GM18520 (cell line): ENCODE data around the gene USP27X.

Source experiments
- ATAC-seq: cut with Tn5 transposase; IDR thresholded peaks from one replicate; pipeline ENCODE4 v1.9.1; 2021; ENCODE audit not compliant: unreplicated experiment

Gene USP27X

DNA sequence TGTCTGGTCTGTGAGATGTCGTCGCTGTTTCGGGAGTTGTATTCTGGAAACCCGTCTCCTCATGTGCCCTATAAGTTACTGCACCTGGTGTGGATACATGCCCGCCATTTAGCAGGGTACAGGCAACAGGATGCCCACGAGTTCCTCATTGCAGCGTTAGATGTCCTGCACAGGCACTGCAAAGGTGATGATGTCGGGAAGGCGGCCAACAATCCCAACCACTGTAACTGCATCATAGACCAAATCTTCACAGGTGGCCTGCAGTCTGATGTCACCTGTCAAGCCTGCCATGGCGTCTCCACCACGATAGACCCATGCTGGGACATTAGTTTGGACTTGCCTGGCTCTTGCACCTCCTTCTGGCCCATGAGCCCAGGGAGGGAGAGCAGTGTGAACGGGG is 1.4 kb downstream of the USP27X start:
- no peak for ATAC-seq

DNA sequence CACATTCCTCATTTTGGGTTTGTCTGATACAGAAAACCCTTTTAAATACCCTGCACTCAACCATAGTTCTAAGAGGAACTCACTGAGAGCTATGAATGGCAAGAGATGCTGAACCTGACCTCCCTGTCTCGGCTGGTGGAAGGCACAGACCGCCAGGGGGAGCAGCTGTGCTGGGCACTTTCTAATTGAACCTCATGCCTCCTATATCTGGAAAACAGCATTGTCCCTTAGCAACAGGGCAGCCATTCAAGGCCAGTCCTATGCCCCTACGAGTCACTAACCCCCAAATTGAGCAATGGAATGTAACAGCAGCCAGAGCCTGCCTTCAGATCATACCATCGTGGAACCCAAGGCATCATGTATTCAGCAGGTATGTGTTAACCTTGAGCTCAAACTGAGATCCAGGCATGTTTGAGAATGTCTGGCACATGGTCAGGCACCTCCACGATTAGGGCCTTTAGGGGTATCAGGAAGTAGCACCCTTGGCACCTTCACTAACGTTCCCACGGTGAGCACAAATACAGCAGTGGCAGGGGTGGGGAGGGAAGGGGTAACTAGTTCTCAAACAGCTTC is 5.1 kb downstream of the USP27X start:
- no peak for ATAC-seq

DNA sequence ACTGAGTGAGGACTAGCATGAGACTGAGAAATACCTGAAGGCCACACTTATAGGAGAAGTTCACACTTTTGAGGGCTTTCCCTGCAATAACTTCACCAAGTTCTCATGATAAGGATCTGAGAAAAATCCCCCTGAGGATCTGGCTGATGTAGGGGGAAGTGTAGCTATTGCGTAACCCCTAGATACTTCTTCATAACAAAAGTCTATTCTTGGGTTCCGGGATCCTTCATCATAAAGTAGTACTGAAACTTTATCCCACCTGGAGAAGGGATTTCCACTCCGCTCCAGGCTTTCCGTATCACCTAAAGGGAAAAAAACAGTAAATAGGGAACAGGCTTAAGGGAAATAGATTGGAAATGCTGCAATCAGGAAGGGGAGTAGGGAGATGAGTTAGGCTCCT is 13.3 kb downstream of the USP27X start:
- ATAC-seq, result no peak

DNA sequence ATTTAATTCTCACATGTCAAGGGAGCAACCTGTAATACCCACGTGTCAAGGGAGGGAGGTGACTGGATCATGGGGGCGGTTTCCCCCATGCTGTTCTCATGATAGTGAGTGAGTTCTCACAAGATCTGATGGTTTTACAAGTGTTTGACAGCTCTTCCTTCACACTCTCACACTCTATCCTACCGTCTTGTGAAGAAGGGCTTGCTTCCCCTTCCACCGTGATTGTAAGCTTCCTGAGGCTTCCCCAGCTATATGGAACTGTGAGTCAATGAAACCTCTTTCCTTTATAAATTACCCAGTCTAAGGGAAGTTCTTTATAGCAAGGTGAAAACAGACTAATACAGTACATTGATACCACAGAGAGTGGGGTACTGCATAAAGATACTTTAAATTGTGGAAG is 17.7 kb downstream of the USP27X start:
- ATAC-seq, result no peak

DNA sequence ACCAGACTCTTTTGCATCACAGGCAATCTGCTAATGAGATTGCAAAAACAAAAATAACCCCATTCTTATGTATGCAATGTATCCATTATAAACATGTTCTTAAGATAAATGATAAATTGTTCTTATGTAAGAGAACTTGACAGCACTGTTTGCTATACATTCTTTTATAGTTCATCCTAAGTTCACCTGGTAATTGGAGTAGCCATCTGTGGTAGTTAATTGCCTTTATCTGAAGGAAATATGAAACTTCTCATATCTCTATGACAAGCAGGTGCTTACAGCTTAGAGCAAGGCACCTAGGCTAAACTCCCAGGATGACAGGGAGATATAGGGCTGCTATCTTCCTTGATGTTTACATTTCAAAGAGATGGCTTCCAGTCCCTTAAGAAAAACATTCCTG is 21.8 kb downstream of the USP27X start:
- no peak for ATAC-seq

DNA sequence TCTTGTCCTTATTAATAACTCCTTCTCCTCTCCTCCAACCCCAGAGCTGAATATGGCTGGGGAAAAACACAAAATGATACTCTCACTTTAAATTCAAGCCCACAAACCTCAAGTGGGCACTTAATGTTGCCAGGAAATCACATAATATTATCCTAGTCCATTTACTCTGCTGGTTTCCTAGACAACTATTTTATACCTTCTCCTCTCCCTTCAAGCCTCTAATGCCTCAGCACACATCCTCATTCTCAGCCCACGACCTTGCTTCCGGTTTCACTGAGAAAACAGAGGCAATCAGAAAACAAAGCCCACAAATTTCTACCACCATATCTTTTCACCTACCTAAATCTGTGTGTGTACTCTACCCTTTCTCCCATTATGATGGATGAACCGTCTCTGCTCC is 31.1 kb downstream of the USP27X start:
- ATAC-seq, result no peak

DNA sequence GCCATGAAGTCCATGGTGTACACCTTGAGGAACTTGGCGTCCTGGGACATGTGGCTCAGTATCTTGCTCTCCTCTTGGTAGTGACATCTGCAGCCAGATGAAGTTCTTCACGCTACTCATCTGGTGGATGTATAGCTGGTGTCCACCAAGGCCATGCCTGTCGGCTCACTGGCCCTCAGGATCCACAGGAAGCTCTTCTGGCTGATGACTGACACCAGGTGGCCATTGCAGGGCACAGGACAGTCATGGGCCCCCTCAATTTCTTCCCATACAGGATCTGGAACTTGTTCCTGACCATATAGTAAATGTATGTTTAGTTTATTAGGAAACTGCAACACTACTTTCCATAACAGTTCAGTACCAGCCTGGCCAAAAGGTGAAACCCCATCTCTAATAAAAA is 32.8 kb downstream of the USP27X start:
- no peak for ATAC-seq

DNA sequence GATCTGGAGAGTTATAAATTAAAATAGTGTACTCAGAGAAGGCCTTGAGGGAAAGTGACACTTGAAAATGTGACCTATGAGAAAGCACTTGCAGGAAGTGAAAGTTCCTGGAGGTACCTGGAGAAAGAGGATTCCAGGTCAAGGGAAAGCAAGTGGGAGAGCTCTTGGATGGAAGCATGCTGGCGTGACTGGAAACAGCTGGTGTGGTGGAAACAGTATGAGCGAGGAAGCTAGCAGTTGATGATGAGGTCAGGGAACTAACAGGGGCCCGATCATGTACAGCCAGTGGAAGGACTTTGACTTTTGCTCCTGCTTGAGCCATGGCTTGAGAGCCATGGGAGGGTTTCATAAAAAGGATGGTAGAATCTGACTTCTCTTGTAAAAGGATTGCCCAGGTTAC is 33.6 kb downstream of the USP27X start:
- no peak for ATAC-seq

DNA sequence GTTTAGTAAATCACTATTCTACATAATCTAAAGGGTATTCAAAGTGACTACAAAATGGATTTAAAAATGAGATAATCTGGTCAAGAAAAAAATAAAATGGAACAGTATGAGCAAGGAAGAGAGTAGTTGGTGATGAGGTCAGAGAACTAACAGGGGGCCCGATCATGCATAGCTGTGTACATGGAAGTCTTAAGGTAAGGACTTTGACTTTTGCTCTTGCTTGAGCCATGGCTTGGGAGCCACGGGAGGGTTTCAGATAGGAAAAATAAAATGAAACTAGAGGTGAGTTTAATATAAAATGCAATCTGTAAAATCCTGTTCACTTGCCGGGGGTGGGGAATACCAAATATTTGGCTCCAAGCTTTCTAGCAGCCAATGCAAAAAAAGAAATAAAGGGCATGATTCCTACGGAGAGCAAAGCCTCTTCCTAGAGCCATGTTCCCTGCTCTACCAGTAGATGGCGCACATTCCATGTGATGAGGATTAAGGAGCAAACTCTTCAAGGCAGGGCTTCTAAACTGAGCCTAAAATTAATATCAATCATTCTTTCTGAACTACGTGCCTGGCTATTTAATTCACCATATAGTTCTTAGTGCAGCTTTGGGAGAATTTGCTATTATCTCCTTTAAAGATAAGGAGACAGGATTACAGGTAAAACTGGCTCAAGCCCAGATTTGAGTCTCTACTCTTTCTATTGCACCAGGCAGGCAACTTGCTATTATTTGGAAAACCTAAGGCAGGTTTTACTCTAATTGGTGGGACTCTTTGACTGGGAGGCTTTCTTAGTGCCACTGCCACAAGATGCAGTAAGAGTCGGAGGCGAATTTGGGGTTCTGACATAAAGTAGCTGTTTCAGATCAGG is 36.3 kb downstream of the USP27X start:
- ATAC-seq, result no peak

DNA sequence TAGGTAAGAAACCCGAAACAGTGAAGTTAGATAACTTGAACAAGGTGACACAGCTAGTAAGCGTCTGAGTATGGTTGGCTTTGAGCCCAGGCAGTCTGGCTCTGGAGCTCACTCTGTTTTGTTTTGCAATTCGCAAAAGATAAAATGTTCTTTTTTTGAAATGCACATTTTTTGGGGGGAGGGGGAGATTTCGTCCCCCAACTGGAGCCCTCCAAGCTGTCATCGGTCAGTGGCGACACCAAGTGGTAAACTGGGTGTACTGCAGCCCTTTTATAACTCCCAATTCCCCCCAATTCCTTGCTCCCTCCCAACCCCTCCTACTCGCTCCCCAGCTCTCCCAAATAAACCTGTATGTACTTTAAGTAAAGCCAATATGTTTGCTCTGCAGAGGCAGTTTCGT is 40.3 kb downstream of the USP27X start:
- no peak for ATAC-seq

DNA sequence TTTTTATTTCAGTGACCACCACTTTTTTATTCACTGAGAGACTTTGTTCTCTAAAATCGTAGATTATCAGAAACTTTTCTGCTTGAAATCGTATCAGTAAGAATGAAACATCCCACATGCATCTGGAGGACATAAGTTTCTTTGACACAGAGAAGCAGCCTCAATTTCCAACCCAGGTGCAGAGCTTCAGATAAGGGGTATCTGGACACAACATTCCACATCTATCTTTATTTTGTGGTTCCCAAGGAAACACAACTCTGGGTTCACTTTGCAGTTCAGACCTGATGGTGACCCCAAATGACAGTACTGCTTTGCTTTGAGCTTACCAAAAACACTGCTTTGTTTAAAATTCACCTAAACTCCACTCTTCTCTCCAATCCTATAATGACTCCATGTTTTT is 41.8 kb downstream of the USP27X start:
- no peak for ATAC-seq

DNA sequence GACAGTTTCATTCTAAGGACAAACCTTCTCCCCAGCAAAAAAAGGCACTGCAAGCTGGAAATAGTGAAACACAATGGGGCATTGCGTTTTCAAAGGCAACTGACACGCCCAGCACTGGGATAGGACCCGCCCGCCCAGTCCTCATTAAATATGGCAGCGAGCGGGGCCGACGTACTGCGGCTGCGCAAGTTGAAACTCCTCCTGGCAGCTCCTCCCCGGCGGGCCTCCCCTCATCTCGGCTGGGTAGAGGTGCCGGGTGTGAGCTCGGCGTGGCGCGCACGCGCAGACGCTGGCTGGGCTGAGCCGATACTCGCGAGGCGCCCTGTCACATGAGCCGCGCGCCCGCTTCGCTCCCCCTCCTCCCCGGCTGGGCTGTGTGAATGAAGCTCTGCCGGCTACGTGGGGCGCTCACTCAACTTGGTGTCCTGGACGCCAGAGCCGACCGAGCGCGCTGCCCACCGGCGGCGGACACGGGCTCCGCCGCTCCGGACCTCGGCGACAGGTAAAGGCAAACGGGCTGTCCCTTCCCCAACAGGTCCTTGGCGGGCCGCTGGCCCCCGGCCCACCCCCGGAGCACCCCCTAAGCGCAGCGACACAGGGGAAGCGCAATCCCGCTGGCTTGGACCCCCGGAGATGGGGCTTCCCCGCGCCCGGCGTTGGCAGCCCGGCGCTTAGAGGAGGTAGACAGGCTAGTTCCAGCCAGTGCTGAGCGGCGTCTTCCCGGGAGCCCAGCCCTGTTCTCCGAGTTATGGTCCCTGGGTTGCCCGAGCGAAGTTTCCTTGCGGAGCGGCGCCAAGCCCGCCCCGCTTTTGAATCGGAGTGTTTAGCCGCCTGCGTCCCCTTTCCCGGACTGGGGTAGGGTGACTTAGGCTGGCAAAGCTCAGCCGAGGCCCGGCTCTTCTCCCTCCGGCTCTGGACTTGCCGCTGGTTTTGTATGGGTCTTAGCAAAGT is 43.3 kb downstream of the USP27X start, which contains the start of gene CLCN5:
TSS of gene CLCN5 (plus strand) at position 306 of the 951 bp plus-strand sequence. CDS start 2,703 bp downstream, outside the sequence.
- ATAC-seq, result peak; percentile 98

DNA sequence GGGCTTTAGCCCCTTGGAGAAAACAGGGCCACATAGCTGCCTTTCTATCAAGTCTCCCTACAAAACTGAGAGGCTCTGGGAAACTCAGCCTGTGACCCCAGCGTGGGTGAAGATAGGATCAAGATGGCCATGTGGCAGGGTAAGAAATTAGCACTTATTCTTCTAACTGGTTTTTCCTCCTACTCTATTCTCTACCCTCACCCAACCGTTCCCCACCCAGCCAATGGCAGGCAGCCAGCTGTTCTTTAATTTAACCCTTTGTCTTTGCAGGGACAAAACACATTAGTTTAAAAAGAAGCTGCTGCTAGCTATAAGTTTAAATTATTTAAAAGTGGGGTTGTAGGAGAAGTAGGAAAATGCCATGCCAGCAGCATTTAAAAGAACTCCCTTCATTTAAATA is 45.9 kb downstream of the USP27X start:
- ATAC-seq, result no peak

DNA sequence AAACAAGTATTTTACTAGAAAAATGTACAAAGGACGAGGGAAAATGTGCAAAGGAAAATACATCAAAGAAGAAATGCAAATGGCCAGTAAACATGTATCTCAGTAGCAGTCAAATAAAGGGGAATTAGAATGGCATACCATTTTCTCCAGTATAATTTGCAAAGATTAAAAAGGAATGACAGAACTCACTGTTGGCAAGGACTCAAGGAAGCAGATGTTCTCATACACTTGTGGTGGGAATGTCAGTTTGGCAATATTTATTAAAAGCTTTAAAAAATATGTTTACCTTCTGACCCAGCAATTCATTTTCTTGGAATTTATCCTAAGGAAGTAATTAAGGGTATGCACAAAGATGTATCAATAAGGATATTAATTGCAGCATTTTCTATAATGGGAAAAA is 50.8 kb downstream of the USP27X start:
- no peak for ATAC-seq
